WERI-Rb-1 (cell line): Measurements from ENCODE around the gene KIF17.

Source experiments
- DNase-seq: peaks from one replicate; pipeline ENCODE4 v3.0.0-alpha.2; 2020
- H3K27ac ChIP-seq: fragments of 250-450 bp; sonication (Bioruptor Pico); 2 replicates; pipeline ENCODE4 v1.5.1; 2020; ENCODE audit warnings: mild to moderate bottlenecking, moderate library complexity
- H3K27me3 ChIP-seq: fragments of 250-450 bp; sonication (Bioruptor Pico); 2 replicates; pipeline ENCODE4 v1.5.1; 2021; ENCODE audit warnings: mild to moderate bottlenecking, low read depth, moderate library complexity; ENCODE audit not compliant: insufficient read depth, severe bottlenecking
- H3K36me3 ChIP-seq: fragments of 250-450 bp; sonication (Bioruptor Pico); 2 replicates; pipeline ENCODE4 v1.5.1; 2020; ENCODE audit warnings: mild to moderate bottlenecking, moderate library complexity
- H3K4me3 ChIP-seq: 2 replicates; pipeline ENCODE4 v1.5.1; 2011; ENCODE audit warnings: low read depth, mild to moderate bottlenecking, control low read depth, low read length
- H3K9me3 ChIP-seq: fragments of 250-450 bp; sonication (Bioruptor Pico); 2 replicates; pipeline ENCODE4 v1.5.1; 2021; ENCODE audit warnings: mild to moderate bottlenecking, moderate library complexity; ENCODE audit not compliant: severe bottlenecking
- TF ChIP-seq, protein P1 (sequence below): IDR thresholded peaks from 2 replicates; pipeline ENCODE4 v1.5.1; 2011; ENCODE audit warnings: low read depth, mild to moderate bottlenecking, control low read depth, inconsistent platforms, low read length

The KIF17 gene

DNA sequence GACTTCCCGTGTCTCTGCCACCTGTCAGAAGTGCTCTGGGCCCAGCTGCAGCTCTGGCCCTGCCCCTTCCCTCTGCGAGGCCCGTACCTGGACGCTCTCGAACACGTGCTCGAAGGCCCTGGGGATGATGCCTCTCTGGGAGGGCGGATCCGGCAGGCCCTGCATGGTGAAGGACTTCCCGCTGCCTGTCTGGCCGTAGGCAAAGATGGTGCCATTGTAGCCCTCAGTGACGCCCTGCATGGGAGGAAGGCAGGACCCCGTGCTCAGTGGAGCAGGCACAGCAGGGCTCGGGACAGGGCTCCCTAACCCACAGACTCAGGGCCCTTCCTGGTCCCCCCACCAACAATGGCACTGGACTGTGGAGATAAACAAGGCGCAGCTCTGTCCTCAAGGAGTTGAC, 2.4 kb downstream of the KIF17 start:
- TF ChIP-seq, protein P1, sequence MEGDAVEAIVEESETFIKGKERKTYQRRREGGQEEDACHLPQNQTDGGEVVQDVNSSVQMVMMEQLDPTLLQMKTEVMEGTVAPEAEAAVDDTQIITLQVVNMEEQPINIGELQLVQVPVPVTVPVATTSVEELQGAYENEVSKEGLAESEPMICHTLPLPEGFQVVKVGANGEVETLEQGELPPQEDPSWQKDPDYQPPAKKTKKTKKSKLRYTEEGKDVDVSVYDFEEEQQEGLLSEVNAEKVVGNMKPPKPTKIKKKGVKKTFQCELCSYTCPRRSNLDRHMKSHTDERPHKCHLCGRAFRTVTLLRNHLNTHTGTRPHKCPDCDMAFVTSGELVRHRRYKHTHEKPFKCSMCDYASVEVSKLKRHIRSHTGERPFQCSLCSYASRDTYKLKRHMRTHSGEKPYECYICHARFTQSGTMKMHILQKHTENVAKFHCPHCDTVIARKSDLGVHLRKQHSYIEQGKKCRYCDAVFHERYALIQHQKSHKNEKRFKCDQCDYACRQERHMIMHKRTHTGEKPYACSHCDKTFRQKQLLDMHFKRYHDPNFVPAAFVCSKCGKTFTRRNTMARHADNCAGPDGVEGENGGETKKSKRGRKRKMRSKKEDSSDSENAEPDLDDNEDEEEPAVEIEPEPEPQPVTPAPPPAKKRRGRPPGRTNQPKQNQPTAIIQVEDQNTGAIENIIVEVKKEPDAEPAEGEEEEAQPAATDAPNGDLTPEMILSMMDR = no peak
- no peaks in the 10 kb centered on the region for H3K9me3 ChIP-seq
- no peak for DNase-seq

DNA sequence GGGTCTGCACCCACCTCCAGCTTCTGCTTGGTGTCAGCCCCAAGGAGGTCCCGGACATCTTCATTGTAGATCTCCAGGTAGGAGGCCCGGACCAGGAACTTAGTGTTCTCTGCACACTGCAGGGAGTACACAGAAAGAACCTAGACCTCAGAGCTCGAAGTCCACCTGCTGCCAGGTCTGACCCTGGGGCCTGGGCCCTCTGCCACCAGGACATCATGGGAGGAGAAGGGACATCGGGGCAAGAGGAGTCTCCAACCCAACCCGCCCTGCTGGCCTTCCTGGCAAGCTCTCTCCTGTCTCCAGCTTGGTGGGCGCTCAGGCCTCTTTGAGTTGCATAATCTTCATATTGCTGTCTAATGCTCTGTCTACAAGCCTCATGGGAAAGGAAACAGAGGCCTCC, 4.4 kb downstream of the KIF17 start:
- no peaks in the 10 kb centered on the region for H3K36me3 ChIP-seq
- H3K4me3 ChIP-seq = no peak overlapping the region
- no peaks in the 10 kb centered on the region for H3K9me3 ChIP-seq
- TF ChIP-seq, protein P1 = no peak
- H3K27me3 ChIP-seq = no peaks in the 10 kb centered on the region
- no peak for DNase-seq
- no peak overlapping the region for H3K27ac ChIP-seq

More for the DNA sequence above, 2.4 kb downstream of the KIF17 start:
- H3K36me3 ChIP-seq = no peaks in the 10 kb centered on the region
- no peak overlapping the region for H3K27ac ChIP-seq
- no peak overlapping the region for H3K4me3 ChIP-seq
- no peaks in the 10 kb centered on the region for H3K27me3 ChIP-seq

DNA sequence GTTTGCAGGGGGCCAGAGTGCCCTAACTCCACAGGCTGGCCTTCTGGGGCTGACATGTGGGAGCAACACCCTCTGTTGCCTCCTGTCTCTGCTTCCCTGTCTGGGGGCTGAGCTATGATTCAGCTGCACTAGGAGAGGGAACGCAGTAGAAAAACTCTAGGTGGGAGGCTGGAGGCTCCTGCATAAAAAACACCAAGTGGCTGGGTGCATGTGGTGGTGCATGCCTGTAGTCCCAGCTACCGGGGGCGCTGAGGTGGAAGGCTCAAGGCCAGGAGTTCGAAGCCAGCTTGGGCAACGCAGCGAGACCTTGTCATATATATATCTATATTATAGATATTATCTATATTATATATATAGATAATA, 5.6 kb downstream of the KIF17 start:
- Histone ChIP-seq H3K9me3 (no peaks in the 10 kb centered on the region), H3K27ac (peak overlapping the region; percentile 37; the same call in 1 of the 2 replicates), H3K4me3 (no peak overlapping the region), H3K36me3 (no peaks in the 10 kb centered on the region), H3K27me3 (no peaks in the 10 kb centered on the region)
- TF ChIP-seq, protein P1 = no peak
- DNase-seq = no peak

DNA sequence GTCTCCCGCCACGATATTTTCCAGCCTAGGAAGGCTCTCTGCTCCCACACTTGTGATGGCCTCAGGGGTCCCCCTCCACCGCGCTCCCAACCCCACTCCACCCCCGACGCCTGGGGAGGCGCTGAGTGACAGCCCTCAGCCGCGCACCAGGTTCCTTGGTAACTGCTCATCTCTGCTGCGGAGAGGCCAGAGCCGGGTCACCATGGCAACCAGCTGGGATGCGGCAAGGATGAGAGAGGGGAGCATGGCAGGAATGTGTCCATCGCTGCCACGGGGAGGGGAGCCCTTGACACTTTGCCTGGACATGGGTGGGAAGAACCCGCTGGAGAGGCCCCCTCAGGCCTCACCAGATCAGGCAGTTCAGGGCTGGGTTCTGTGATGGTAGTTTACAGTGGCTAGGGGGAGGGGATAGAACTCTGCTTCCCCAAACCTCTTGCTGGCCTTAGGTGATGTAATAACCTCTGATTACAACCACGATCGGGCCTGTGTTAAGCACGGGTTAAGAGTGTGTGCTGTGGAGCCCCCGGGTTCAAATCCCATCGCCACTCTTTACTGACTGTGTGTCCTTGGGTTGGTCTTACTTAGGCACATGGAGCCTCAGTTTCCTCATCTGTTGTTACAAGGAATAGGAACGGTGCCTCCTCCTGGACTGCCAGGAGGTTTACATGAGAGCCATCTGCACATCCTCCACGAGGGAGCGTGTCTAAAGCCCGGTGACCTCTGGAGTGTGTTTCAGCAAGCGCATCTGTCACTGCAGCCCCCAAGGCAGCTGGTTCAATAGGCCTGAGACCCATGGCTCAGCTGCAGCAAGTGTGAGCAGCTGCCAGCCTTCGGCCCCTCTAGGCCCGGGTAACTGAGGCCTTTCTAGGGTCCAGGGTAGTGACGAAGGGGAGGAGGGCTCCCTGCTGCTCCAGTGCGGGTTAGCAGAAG, 6.3 kb downstream of the KIF17 start:
- Histone ChIP-seq H3K36me3 (no peaks in the 10 kb centered on the region), H3K27ac (peak overlapping the region; percentile 37; the same call in 1 of the 2 replicates), H3K4me3 (no peak overlapping the region), H3K27me3 (no peaks in the 10 kb centered on the region), H3K9me3 (no peaks in the 10 kb centered on the region)
- TF ChIP-seq, protein P1 = peak; percentile 50
- peak; percentile 39 for DNase-seq

DNA sequence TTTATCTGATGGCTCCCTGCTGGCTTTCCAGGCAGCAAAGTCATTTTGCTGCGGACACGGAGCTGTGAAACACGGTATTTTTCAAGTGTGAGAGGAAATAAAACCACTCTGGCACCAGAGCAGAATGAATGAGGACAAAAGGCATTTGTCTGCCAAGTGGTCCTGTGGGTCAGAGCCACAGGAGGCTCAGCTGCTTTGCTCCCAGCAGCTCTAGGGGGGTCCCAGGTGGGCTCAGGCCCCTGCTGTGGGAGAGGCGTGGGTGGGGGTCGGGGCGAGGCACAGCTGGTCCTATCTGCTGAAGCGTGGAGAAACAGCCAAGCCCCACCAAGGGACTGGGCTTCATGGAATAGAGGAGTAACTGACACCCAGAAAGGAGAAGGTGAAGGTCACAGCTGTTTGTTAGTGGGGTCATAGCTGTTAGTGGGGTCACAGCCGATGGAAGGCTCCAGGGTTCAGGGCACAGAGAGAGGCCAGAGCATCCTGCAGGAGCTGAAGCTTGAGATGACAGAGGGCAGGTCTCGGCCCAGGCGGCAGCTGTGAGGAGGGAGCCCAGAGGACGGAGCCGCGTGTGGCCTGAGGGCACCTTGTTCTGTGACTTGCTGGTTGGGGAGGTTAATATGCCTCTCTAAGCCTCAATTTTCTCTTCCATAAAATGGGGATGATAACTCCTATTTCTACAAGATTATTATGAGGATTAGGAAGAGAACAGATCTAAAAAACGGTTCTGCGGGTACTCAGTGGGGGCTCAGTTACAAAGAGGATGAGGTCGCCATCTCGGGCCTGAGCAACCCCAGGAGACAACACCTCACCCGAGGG, 7.1 kb downstream of the KIF17 start:
- Histone ChIP-seq H3K27ac (no peak overlapping the region), H3K36me3 (no peaks in the 10 kb centered on the region), H3K27me3 (no peaks in the 10 kb centered on the region), H3K9me3 (no peaks in the 10 kb centered on the region), H3K4me3 (no peak overlapping the region)
- DNase-seq = no peak
- TF ChIP-seq, protein P1 = no peak
